ENCODE results near the gene UCP3.

The UCP3 gene

GRCh38 chr11:73977856-73978519 is 30.9 kb downstream of the UCP3 start:
- DNase-seq = no peak

- no peak for DNase-seq
Measured at GRCh38 chr11:73976451-73977151, 32.3 kb downstream of the UCP3 start.

DNA sequence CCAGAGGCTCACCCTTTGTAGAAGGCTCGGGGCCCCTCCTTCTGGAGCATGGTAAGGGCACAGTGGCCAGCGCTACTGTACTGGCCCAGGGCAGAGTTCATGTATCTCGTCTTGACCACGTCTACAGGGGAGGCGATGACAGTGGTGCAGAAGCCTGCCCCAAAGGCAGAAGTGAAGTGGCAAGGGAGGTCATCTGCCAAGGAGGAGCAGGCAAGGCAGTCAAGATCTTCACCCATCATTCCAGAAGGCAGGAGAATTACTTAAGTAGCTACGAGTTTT is 33.5 kb downstream of the UCP3 start:
- no peak for DNase-seq

GRCh38 chr11:73974604-73975478 is 34.0 kb downstream of the UCP3 start:
- no peak for DNase-seq

DNA sequence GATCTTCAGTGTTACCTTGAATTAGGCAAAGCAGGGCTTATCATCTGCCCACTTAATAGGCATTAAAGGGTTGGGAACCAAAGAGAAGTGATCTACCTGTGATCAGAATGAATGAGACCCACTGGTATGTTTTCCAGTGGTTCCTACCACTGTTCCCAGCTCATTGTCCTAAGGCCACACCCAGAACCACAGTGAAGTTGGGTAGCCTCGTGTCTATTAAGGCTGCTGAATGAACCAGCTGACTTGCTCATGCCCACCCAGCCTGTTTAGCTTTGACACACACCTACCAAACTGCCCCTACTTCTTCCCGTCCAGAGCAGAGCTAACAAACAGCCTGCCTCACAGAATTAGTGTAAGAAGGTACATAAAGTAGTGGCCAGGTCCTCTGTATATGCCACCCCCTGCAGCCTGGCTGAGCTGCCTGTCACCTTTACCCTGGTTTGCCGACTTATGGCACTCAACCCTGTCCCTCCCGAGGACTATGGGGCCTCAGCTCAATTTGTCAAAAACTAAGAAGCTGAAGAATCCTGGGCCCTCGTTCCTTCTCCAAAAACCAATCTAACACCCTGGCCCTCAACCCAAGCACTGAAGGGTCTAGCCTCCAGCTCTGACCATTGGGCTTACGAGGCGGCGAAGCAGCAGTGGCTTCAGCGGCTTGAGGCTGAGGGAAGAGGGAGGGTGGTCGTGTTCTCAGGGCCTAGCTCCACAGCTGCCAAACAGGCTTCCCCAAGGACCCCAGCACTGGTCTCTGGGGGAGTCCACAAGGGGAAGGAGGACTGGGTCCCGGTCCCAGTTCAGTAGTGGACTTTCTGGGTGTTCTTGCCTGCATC is 36.0 kb downstream of the UCP3 start:
- DNase-seq = no peak

DNA sequence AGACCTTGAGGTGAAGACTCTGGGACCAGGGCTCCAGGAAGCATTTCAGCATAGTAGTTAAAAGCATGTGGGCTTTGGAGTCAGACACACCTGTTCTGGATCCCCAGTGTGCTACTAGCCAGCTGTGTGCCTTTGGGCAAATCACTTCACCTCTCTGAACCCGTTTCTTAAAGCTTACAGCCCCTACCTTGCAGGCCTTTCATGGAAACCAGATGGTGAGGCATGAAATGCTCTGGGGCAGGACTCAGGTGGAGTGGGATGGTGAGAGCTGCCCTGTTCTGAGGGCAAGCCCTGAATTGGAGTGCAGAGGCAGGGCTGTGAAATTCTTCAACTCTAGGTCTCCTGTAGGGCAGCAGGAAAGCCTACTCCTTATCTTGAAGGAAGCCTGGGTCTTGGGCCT is 36.7 kb downstream of the UCP3 start:
- no peak for DNase-seq

DNA sequence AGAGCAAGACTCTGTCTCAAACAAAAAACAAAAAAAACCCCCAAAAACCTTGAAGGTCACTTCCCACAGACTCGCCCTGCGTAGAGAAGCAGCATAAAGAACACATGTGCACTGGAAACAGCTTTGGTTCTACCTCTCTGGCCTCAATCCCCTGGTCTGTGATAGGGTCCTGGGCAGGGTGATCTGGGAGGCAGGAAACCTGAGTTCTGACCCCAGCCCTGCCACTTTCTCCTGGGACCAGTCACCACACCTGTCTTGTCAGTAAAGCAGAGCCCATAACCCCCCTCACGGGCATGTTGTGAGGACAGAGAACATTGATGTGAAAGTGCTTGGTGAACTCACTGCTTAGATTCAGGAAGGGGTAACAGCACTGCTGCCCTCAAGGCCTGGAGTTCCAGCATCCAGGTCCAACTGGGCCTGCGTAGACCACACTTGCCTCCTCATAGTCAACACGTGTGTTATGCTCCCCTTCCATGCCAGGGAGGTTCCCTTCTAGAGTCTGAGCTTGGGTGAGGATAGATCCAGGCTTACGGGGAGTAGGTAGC is 37.6 kb downstream of the UCP3 start:
- no peak for DNase-seq

GRCh38 chr11:73969991-73970800 is 38.7 kb downstream of the UCP3 start:
- no peak for DNase-seq

DNA sequence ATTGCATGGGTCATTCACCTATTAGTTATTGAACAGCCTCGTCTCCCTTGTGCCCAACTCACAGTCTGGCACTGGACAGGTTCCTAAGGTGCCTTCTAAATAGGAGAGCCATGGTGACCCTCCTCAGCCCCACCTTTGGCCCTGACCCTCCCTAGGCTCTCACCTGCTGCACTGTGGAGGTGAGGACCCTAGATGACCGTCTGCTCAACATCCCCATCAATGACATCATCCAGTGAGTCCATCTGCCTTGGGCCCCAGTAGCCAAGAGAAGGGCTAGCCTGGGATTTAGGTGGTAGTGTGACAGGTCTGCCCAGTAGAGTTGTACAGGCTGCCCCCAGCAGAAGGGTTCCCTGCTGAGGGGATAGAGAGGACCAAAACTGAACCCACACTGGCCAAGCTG is 39.8 kb downstream of the UCP3 start:
- no peak for DNase-seq

- DNase-seq = no peak
Measured at GRCh38 chr11:73968356-73968966, 40.4 kb downstream of the UCP3 start.

GRCh38 chr11:73965764-73966121 is 43.1 kb downstream of the UCP3 start:
- no peak for DNase-seq

GRCh38 chr11:73965076-73965763 is 43.7 kb downstream of the UCP3 start:
- DNase-seq = no peak

DNA sequence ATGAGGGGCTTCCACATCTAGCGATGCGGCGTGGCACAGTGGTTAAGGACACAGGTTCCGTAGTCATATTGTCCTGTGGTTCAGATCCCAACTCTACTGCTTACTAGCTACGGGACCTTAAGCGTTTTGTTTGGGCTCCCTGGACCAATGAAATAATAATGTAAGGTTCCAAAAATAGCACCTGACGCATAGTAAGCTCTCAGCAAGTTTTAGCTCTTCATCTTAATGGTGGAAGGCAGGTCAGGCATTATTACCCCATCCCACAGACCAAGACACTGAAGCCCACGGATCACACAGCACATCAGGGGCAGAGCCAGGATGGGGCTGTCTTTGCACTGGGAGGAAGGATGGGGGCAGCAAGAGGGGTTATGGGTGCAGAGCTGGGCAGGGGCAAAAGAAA is 45.0 kb downstream of the UCP3 start:
- DNase-seq = no peak

GRCh38 chr11:73962101-73962705 is 46.7 kb downstream of the UCP3 start:
- no peak for DNase-seq

DNA sequence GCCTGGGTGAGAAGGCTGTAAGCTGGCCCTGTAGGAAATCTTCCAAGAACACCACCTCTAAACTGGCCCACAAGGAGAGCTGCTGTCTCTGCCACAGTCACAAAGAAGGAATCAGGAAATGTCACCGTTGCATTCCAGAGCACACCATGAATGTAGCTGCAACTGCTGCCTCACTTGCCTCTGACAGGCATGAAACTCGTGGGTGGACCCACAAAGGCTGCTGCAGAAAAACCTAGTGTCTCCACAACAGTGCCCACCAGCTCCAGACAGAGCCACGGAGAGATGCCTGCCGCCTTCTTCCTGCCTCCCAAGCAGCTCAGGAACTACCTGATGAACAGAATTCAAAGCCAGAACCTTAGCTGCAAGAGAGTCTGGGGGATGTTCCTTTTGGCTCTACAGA is 47.6 kb downstream of the UCP3 start:
- no peak for DNase-seq

GRCh38 chr11:73958521-73959141 is 50.3 kb downstream of the UCP3 start:
- DNase-seq = no peak

- DNase-seq = no peak
Measured at GRCh38 chr11:73957654-73958361, 51.1 kb downstream of the UCP3 start.

DNA sequence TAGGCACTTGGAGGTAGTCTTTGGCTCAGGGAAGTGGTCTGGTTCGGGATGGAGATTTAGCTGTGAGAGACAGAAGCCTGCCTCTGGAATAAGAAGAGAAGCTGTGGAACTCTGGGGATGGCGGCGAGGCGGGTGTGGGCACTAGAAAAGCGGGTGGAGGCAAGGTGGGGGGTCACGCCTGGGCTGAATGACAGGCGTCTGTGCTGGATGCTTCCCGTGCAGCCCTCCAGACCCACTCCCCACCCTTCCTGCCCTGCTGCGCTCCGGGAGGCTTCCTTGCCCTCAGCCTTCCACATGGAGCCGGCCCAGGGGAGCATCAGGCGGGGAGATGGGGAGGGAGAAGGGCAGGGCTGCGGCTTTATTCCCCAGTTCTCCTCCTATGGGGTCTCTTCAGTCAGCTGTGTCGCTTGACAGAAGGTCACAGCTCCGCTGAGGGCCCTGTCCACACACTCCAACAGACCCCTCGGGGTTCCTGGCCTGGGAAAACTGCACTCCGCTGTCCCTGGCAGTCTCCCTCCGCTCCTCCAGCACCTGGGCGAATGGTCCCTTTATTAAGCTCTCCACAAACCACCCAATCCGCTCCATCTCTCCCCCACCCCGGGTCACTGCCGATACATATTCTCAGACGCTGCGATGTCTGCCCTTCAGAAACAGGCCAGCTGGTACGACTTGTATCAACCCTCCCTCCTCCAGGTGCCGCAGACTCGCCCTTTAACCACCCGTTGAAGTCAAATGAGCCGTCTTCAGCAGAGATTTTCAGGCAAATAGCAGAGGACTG is 51.8 kb downstream of the UCP3 start:
- no peak for DNase-seq

GRCh38 chr11:73951797-73952196 is 57.1 kb downstream of the UCP3 start:
- DNase-seq = no peak

Measured in inflammatory macrophage treated with lipopolysaccharide for 1 hour (primary cell).